Measurements from ENCODE around the gene GOT2. TPM values are rescaled to one million over a fixed set of nuclear protein-coding genes. Genes with fewer than 3 reads are reported as not detected.

GOT2 gene
- total RNA-seq, 1 donor from 2014 or later, result 92.5 TPM

DNA sequence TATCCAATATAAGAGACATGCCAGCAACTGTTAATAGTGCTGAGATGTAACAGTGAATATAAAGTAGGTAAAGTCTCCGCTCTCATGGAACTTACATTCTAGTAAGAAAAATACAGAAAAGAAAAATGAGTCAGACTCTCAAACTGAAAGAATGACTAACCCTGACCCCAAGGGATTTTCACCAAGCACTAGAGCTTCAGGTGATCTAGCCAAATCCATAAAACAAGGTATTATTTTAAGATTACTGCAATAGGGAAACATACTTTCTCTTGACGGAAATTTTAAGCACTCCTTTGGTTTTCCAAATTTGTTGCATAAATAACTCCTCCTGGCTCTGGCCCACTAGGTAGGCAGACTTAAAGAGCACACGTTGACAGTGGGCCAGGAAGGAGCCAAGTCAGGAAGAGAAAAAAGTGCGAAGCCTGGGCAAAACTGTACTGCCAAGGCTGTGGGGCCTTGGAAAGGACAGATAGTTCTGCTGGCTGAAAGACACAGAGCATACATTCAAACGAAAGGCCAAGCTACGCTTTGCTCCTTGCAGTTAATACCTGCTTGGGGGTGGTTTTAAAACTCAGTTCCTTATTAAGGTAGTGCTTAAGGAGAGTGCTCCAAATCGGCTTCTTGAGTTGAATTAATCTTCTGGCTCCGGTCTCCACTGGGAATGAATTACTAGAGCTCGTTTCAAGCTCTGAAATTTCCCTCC is 1.4 kb downstream of the GOT2 start:
- peaks cover 3% of the 10 kb centered on the region for H3K4me1 Mint-ChIP-seq (ENCODE audit: low read depth, unreplicated experiment)
- H3K27ac Mint-ChIP-seq (ENCODE audit: unreplicated experiment), result peak overlapping the region; percentile 57

DNA sequence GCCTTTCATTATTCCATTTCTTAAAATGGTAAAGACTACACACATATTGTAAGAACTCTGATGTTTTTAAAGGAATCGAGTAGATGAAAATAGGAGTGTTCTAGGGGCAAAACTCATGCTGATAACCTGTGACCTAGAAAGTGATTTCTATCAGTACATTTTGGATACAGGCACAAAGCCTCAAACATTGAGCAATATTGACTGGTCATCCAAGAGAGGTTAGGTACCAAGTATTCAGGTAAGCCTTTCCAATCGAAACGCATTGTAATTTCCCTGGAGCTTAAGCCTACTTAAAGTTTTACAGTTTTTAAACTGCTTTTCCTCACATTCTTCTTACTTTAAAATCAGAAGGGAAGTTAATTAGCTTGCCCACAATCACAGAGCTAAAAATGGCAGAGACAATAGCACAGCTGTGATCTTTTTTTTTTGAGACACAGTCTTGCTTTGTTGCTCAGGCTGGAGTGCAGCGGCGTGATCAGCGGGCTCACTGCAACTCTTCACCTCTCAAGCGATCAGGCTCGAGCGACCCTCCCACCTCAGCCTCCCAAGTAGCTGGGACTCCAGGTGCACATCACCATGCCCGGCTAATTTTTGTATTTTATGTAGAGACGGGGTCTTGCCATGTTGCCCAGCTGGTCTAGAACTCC is 3.3 kb downstream of the GOT2 start:
- TF ChIP-seq, protein P1, sequence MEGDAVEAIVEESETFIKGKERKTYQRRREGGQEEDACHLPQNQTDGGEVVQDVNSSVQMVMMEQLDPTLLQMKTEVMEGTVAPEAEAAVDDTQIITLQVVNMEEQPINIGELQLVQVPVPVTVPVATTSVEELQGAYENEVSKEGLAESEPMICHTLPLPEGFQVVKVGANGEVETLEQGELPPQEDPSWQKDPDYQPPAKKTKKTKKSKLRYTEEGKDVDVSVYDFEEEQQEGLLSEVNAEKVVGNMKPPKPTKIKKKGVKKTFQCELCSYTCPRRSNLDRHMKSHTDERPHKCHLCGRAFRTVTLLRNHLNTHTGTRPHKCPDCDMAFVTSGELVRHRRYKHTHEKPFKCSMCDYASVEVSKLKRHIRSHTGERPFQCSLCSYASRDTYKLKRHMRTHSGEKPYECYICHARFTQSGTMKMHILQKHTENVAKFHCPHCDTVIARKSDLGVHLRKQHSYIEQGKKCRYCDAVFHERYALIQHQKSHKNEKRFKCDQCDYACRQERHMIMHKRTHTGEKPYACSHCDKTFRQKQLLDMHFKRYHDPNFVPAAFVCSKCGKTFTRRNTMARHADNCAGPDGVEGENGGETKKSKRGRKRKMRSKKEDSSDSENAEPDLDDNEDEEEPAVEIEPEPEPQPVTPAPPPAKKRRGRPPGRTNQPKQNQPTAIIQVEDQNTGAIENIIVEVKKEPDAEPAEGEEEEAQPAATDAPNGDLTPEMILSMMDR (IDR thresholded peaks at IDR 0.05; ENCODE audit: partially characterized antibody, unreplicated experiment), result no peak
- H3K4me1 Mint-ChIP-seq (ENCODE audit: low read depth, unreplicated experiment), result peaks cover 3% of the 10 kb centered on the region
- peaks cover 2% of the 10 kb centered on the region for H3K9me3 Mint-ChIP-seq (ENCODE audit: unreplicated experiment)
- no peak overlapping the region for H3K4me3 Mint-ChIP-seq (ENCODE audit: unreplicated experiment)
- no peak for DNase-seq
- H3K36me3 Mint-ChIP-seq (ENCODE audit: unreplicated experiment), result no peaks in the 10 kb centered on the region
- H3K27me3 Mint-ChIP-seq (ENCODE audit: unreplicated experiment), result peaks cover 3% of the 10 kb centered on the region
- H3K27ac Mint-ChIP-seq (ENCODE audit: unreplicated experiment), result no peak overlapping the region

More for the DNA sequence above, 1.4 kb downstream of the GOT2 start:
- peaks cover 4% of the 10 kb centered on the region for H3K27me3 Mint-ChIP-seq (ENCODE audit: unreplicated experiment)
- TF ChIP-seq, protein P1 (IDR thresholded peaks at IDR 0.05; ENCODE audit: partially characterized antibody, unreplicated experiment), result no peak
- H3K9me3 Mint-ChIP-seq (ENCODE audit: unreplicated experiment), result peaks cover 3% of the 10 kb centered on the region
- DNase-seq, result no peak
- H3K4me3 Mint-ChIP-seq (ENCODE audit: unreplicated experiment), result peak overlapping the region; percentile 91
- H3K36me3 Mint-ChIP-seq (ENCODE audit: unreplicated experiment), result no peaks in the 10 kb centered on the region

DNA sequence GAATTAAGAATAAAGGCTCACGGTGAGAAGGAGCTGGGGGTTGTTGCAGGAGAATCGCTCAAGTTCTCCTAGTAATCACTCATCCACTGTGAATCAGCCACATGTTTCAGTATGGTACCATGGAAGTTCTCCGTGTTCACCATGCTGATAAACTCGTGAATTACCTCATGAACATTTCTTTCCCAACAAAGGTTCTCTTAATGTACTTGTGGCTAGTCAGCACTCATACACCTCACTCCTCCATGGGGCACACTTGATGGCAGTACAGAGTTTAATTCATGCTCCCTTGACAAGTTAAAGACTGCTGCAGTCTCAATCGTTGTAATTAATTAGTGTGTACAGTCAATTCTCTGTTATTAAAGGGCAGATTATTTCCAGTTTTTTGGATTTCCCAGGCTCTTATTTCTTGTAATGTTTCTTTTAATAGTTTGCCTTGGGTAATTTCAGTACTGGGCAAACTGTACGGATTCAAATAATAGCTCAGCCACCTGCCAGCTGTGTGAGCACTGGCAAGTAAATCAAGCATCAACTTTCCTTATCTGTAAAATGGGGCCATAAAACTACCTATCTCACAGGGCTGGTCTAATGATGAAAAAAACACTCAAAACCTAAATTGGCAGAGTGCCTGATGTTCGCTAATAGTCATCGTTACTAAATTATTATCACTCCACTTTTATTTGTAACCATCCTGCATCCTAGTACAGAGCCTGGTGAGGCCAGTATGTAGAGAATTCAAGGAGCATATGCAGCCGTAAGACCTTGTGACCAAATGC is 6.1 kb downstream of the GOT2 start:
- peaks cover under 1% of the 10 kb centered on the region for H3K4me1 Mint-ChIP-seq (ENCODE audit: low read depth, unreplicated experiment)
- no peak overlapping the region for H3K4me3 Mint-ChIP-seq (ENCODE audit: unreplicated experiment)
- peaks cover 2% of the 10 kb centered on the region for H3K27me3 Mint-ChIP-seq (ENCODE audit: unreplicated experiment)
- H3K9me3 Mint-ChIP-seq (ENCODE audit: unreplicated experiment), result no peaks in the 10 kb centered on the region
- no peaks in the 10 kb centered on the region for H3K36me3 Mint-ChIP-seq (ENCODE audit: unreplicated experiment)
- TF ChIP-seq, protein P1 (IDR thresholded peaks at IDR 0.05; ENCODE audit: partially characterized antibody, unreplicated experiment), result no peak
- no peak overlapping the region for H3K27ac Mint-ChIP-seq (ENCODE audit: unreplicated experiment)
- no peak for DNase-seq

DNA sequence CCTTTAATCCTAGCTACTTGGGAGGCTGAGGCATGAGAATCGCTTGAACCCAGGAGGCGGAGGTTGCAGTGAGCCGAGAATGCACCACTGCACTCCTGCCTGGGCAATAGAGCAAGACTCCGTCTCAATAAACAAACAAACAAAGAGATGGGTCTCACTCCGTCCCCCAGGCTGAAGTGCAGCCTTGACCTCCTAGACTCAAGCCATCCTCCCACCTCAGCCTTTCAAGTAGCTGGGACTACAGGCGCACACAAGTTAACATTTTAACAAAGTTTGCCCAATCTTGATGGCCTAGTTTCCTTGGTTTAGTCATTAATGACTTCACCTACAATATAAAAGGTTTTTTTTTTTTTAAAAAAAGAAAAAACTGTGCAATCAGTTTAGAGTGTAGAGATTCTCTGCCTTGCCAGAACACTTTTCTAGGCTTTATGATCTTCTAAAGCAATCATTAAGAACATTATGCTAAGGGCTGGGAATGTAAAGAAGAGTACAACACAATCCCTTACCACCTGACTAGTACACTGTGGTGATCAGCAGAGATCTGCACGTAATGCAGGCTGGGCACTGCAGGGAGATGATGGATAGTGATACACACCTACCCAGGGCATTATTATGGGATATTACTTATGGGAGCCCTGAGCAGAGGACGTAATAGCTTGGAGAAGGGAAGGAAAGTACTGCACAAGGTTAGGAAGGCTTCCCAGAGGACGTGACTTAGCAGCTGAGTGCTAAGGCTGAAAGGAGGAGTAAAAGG is 6.9 kb downstream of the GOT2 start:
- Mint-ChIP-seq H3K4me1 (ENCODE audit: low read depth, unreplicated experiment) (no peaks in the 10 kb centered on the region), H3K27me3 (ENCODE audit: unreplicated experiment) (peaks cover 2% of the 10 kb centered on the region), H3K9me3 (ENCODE audit: unreplicated experiment) (no peaks in the 10 kb centered on the region), H3K36me3 (ENCODE audit: unreplicated experiment) (no peaks in the 10 kb centered on the region), H3K4me3 (ENCODE audit: unreplicated experiment) (no peak overlapping the region), H3K27ac (ENCODE audit: unreplicated experiment) (peak overlapping the region; percentile 12)
- DNase-seq, result no peak
- TF ChIP-seq, protein P1 (IDR thresholded peaks at IDR 0.05; ENCODE audit: partially characterized antibody, unreplicated experiment), result no peak

Data from glutamatergic neuron (in vitro differentiated cells).